SU-DHL-6 (cell line): ENCODE results near the gene YJU2.

Source experiments
- H2AFZ ChIP-seq: fragments of 200-600 bp; sonication (generic); 2 replicates; pipeline ENCODE4 v1.6.1; 2014; ENCODE audit warnings: low read depth, mild to moderate bottlenecking, moderate library complexity, mixed read lengths, antibody characterized with exemption, low read length; ENCODE audit not compliant: severe bottlenecking
- H3F3A ChIP-seq: fragments of 200-600 bp; shearing (Covaris generic); 2 replicates; pipeline ENCODE4 v1.6.0; 2016; ENCODE audit warnings: antibody characterized with exemption, mild to moderate bottlenecking; ENCODE audit not compliant: insufficient read depth
- H3K27ac ChIP-seq: fragments of 200-600 bp; sonication (generic); 2 replicates; pipeline ENCODE4 v1.5.1; 2016; ENCODE audit warnings: low read depth, mild to moderate bottlenecking, low read length, moderate library complexity, mixed read lengths
- H3K27me3 ChIP-seq: fragments of 200-600 bp; sonication (generic), shearing (Covaris generic); 2 replicates; pipeline ENCODE4 v1.6.0; 2014; ENCODE audit warnings: mild to moderate bottlenecking, low read length
- H3K36me3 ChIP-seq: fragments of 200-600 bp; sonication (generic); 2 replicates; pipeline ENCODE4 v1.6.1; 2014; ENCODE audit warnings: mild to moderate bottlenecking, low read length, mixed read lengths
- H3K4me2 ChIP-seq: fragments of 300-600, 200-600 bp; shearing (Covaris generic), sonication (generic); 2 replicates; pipeline ENCODE4 v1.6.0; 2014; ENCODE audit warnings: low read length, low read depth, mild to moderate bottlenecking; ENCODE audit not compliant: poor library complexity, severe bottlenecking
- H3K4me3 ChIP-seq: fragments of 200-600 bp; sonication (generic); 2 replicates; pipeline ENCODE4 v1.5.1; 2014; ENCODE audit warnings: antibody characterized with exemption, low read length, mild to moderate bottlenecking, mixed read lengths; ENCODE audit not compliant: insufficient read depth, poor library complexity, severe bottlenecking
- H3K79me2 ChIP-seq: fragments of 200-600 bp; sonication (generic); 2 replicates; pipeline ENCODE4 v1.6.1; 2014; ENCODE audit warnings: mild to moderate bottlenecking, low read length, moderate library complexity; ENCODE audit not compliant: insufficient read depth
- H3K9ac ChIP-seq: fragments of 200-600 bp; sonication (generic); 2 replicates; pipeline ENCODE4 v1.7.0; 2014; ENCODE audit warnings: mild to moderate bottlenecking, low read length
- H3K9me2 ChIP-seq: fragments of 200-600 bp; sonication (generic); replicated peaks from 2 replicates; pipeline ENCODE4 v1.6.1; 2014; ENCODE audit warnings: low read length; ENCODE audit not compliant: insufficient read depth
- H3K9me3 ChIP-seq: fragments of 200-600 bp; sonication (generic); 2 replicates; pipeline ENCODE4 v1.6.1; 2014; ENCODE audit warnings: low read length, mixed read lengths; ENCODE audit not compliant: insufficient read depth
- H4K20me1 ChIP-seq: fragments of 200-600 bp; sonication (generic); 2 replicates; pipeline ENCODE4 v1.6.1; 2014; ENCODE audit warnings: low read depth, mild to moderate bottlenecking, antibody characterized with exemption, low read length, moderate library complexity, mixed read lengths
- EZH2phosphoT487 ChIP-seq: fragments of 200-600 bp; sonication (generic), shearing (Covaris generic); conservative IDR thresholded peaks from 2 replicates; pipeline ENCODE4 v1.6.1; 2018; ENCODE audit warnings: mild to moderate bottlenecking, antibody characterized with exemption, low read length, moderate library complexity, mixed read lengths
- TF ChIP-seq, protein P1 (sequence below): fragments of 200-600 bp; sonication (generic); IDR thresholded peaks from one replicate; pipeline ENCODE4 v1.5.1; 2017; ENCODE audit warnings: antibody characterized with exemption, mild to moderate bottlenecking, low read length, moderate library complexity; ENCODE audit not compliant: insufficient read depth, poor library complexity, severe bottlenecking

The YJU2 gene

DNA sequence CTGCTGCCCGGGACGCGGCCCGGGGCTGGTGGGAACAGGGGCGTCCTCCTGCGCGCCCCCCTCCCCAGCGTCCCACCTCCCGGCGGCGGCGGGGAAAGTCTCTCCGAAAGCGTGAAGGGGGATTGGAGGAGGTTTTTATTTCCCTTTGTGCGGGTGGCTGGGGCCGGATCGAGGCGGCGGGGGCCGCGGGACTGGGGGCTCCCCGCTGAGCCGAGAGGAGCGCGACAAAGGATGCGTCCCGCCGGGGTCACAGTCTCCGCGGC is 32.3 kb downstream of the YJU2 start:
- no peaks in the 10 kb centered on the region for H4K20me1 ChIP-seq
- no peak overlapping the region for H3K27ac ChIP-seq
- H3K27me3 ChIP-seq: no peaks in the 10 kb centered on the region
- no peaks in the 10 kb centered on the region for H3K79me2 ChIP-seq
- H3K4me2 ChIP-seq: no peak overlapping the region
- TF ChIP-seq EZH2phosphoT487: no peak
- TF ChIP-seq, protein P1, sequence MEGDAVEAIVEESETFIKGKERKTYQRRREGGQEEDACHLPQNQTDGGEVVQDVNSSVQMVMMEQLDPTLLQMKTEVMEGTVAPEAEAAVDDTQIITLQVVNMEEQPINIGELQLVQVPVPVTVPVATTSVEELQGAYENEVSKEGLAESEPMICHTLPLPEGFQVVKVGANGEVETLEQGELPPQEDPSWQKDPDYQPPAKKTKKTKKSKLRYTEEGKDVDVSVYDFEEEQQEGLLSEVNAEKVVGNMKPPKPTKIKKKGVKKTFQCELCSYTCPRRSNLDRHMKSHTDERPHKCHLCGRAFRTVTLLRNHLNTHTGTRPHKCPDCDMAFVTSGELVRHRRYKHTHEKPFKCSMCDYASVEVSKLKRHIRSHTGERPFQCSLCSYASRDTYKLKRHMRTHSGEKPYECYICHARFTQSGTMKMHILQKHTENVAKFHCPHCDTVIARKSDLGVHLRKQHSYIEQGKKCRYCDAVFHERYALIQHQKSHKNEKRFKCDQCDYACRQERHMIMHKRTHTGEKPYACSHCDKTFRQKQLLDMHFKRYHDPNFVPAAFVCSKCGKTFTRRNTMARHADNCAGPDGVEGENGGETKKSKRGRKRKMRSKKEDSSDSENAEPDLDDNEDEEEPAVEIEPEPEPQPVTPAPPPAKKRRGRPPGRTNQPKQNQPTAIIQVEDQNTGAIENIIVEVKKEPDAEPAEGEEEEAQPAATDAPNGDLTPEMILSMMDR: no peak
- no peaks in the 10 kb centered on the region for H3K36me3 ChIP-seq
- no peaks in the 10 kb centered on the region for H3K9me3 ChIP-seq
- H3F3A ChIP-seq: no peaks in the 10 kb centered on the region
- H3K9me2 ChIP-seq: no peaks in the 10 kb centered on the region
- H2AFZ ChIP-seq: no peak overlapping the region
- H3K4me3 ChIP-seq: no peak overlapping the region
- H3K9ac ChIP-seq: no peak overlapping the region

DNA sequence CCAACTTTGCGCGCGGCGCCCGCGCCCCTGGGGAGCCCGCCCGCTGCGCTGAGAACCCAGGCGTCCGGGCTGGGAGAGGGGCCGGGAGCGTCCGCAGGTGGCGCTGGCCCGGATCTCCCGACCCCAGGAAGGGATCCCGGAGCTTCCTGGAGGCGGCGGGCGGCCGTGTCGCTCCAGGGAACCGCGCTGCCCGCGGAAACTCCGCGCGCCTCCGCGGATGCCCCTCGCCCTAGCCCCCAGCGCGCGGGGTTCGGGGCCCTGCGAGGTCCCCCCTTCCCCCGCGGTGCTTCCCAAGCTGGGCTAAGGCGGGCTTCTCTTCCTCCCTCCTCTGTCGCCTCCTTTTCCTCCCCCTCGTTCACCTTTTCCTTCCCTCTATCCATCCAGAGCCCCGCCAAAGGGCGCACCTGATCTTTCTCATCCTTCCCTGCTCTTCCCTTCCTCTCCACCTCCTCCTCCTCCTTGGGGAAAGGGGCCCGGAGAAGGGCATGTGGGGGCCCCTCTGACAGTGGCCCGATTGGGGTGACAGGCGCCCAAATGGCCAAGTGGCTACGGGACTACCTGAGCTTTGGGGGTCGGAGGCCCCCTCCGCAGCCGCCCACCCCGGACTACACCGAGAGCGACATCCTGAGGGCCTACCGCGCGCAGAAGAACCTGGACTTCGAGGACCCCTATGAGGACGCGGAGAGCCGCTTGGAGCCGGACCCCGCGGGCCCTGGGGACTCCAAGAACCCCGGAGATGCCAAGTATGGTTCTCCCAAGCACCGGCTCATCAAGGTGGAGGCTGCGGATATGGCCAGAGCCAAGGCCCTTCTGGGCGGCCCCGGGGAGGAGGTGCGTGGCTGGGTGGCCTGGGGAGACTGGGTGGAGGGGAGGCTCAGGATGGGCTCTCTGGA is 32.9 kb downstream of the YJU2 start:
- no peak overlapping the region for H3K27ac ChIP-seq
- TF ChIP-seq, protein P1: no peak
- no peak for TF ChIP-seq EZH2phosphoT487
- no peaks in the 10 kb centered on the region for H3K9me3 ChIP-seq
- H3K9me2 ChIP-seq: no peaks in the 10 kb centered on the region
- no peak overlapping the region for H3K9ac ChIP-seq
- no peak overlapping the region for H2AFZ ChIP-seq
- H3F3A ChIP-seq: no peaks in the 10 kb centered on the region
- H3K4me2 ChIP-seq: no peak overlapping the region
- no peaks in the 10 kb centered on the region for H3K27me3 ChIP-seq
- H3K4me3 ChIP-seq: no peak overlapping the region
- no peaks in the 10 kb centered on the region for H3K79me2 ChIP-seq
- no peaks in the 10 kb centered on the region for H4K20me1 ChIP-seq
- no peaks in the 10 kb centered on the region for H3K36me3 ChIP-seq

DNA sequence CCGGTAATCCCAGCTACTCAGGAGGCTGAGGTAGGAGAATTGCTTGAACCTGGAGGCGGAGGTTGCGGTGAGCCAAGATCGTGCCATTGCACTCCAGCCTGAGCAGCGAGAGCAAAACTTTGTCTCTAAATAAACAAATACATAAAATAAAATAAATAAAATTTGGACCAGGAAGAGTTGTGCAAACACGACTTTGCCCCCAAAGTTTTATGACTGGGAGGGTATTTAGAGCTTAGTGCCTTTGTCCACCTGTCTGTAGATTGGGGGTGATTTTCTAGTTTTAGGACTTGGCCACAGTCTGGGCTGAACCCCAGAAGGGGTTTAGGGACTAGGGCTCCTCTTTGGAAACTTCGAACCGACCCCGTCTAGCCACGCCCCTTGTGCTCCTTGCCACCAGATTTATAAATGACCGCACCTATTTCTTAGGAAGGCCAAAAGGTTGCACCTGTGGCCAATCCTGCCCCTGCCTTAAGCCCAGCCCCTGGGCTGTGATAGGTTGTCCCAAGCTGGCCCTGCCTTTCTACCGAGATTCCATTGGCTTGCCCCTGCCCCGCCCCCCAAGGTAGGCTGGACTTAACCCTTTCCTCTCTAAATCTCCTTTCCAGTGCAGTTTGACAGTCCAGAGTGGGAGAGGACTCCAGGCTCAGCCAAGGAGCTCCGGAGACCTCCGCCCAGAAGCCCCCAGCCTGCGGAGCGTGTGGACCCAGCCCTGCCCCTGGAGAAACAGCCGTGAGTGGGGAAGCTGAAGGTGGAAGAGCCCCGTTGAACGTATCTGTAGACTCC is 37.5 kb downstream of the YJU2 start:
- Histone ChIP-seq H3K4me2 (no peak overlapping the region), H3K9me3 (no peaks in the 10 kb centered on the region), H3K27me3 (no peaks in the 10 kb centered on the region), H3K4me3 (no peak overlapping the region), H4K20me1 (no peaks in the 10 kb centered on the region), H3K36me3 (no peaks in the 10 kb centered on the region), H3K9me2 (no peaks in the 10 kb centered on the region), H3K27ac (no peak overlapping the region), H3K9ac (no peak overlapping the region), H2AFZ (no peak overlapping the region), H3F3A (no peaks in the 10 kb centered on the region), H3K79me2 (no peaks in the 10 kb centered on the region)
- TF ChIP-seq, protein P1: no peak
- no peak for TF ChIP-seq EZH2phosphoT487
